COLO829 (cell line): Measurements from ENCODE around the gene SLC25A21.

ENCODE experiments used
- DNase-seq: peaks from one replicate; pipeline ENCODE4 v3.0.0; 2012; ENCODE audit warnings: low spot score

Gene SLC25A21

GRCh38 chr14:36647824-36648753 is 524.3 kb downstream of the SLC25A21 start:
- peak; percentile 16 for DNase-seq

- no peak for DNase-seq
These were observed 525.0 kb downstream of the SLC25A21 start for GRCh38 chr14:36647417-36647823.

DNA sequence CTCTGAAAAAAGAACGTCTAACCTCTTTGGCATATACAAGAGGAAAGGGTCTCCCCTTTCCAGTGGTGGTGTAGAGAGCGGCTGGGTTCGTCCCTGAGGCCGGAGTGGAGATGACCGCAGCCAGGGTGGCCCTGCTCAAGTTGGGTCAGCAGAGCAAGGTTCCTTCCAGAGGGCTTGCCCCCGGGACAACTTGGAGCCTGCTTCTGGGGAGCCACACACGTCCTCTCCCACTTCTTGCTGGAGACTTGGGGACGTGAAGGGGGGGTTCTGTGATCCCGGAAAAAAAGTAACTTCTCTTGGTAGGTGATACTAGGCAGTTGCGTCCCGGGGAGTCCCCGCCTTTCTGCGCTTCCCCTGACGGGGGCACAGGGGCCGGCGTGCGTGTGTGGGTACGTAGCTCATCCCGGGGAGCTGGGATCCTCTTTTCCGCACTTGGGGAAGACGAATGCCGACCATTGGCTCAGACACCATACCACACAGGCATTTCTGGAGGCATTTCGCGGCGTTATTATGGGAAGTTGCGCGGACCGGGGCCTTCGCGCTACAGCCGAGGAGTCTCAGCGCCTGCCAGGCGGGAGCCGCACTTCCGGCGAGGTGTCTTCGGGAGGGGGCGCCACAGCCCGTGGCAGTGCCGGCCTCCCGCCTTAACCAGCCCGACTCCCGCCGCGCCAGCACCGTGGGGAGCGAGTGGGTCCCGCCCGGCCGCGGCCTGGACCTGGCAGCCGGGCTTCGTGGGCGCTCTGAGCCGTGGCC is 525.6 kb downstream of the SLC25A21 start:
- DNase-seq: no peak

DNA sequence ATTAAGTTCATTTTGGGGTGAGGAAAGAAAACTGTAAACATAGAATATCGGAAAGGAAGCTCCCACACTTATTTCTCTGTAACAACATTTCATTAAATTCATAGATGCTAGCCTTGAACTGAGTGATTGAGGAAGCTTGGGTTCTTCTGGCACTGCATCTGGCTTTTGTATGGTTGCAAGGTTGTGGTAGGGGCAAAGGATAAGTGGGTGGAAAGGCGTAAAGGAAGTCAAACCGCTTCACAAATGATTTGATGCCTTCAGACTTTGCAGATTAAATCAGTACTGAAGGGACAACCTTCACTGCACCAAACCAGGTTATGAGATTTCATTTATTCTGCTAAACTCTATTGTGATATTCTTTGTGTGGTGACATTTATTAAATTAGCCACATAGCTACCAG is 538.8 kb downstream of the SLC25A21 start:
- no peak for DNase-seq
